ENCODE measurements around the gene ELMOD1.

ELMOD1 gene

GRCh38 chr11:107587306-107587979 is 3.5 kb upstream of the ELMOD1 start:
- no peak for DNase-seq

GRCh38 chr11:107591378-107592230 is 657 bp downstream of the ELMOD1 start:
- no peak for DNase-seq

- no peak for DNase-seq
Measured at GRCh38 chr11:107592231-107592590, 1.3 kb downstream of the ELMOD1 start.

GRCh38 chr11:107592813-107593212 is 1.9 kb downstream of the ELMOD1 start:
- no peak for DNase-seq

- no peak for DNase-seq
Measured at GRCh38 chr11:107593951-107594350, 3.0 kb downstream of the ELMOD1 start.

- DNase-seq, result no peak
Measured at GRCh38 chr11:107594736-107595135, 3.8 kb downstream of the ELMOD1 start.

GRCh38 chr11:107598225-107599139 is 7.5 kb downstream of the ELMOD1 start:
- peak in 1 of 2 experiments; percentile 4 for DNase-seq

- DNase-seq, result no peak
Measured at GRCh38 chr11:107605061-107606006, 14.4 kb downstream of the ELMOD1 start.

- no peak for DNase-seq
Measured at GRCh38 chr11:107606141-107606540, 15.2 kb downstream of the ELMOD1 start.

GRCh38 chr11:107608809-107609208 is 17.9 kb downstream of the ELMOD1 start:
- peak in 1 of 2 experiments; percentile 22 for DNase-seq

GRCh38 chr11:107609400-107610218 is 18.7 kb downstream of the ELMOD1 start:
- DNase-seq, result no peak

GRCh38 chr11:107612445-107612844 is 21.5 kb downstream of the ELMOD1 start:
- no peak for DNase-seq

GRCh38 chr11:107619926-107620325 is 29.0 kb downstream of the ELMOD1 start:
- no peak for DNase-seq

- DNase-seq, result no peak
Measured at GRCh38 chr11:107621081-107621480, 30.1 kb downstream of the ELMOD1 start.

- no peak for DNase-seq
Measured at GRCh38 chr11:107623183-107623582, 32.2 kb downstream of the ELMOD1 start.

- no peak for DNase-seq
Measured at GRCh38 chr11:107624983-107625684, 34.2 kb downstream of the ELMOD1 start.

- DNase-seq, result no peak
Measured at GRCh38 chr11:107625685-107625989, 34.7 kb downstream of the ELMOD1 start.

GRCh38 chr11:107631043-107631442 is 40.1 kb downstream of the ELMOD1 start:
- DNase-seq, result no peak

- no peak for DNase-seq
Measured at GRCh38 chr11:107631931-107632330, 41.0 kb downstream of the ELMOD1 start.

- no peak for DNase-seq
Measured at GRCh38 chr11:107646783-107647182, 55.8 kb downstream of the ELMOD1 start.

- no peak for DNase-seq
Measured at GRCh38 chr11:107648242-107648641, 57.3 kb downstream of the ELMOD1 start.

Measured in NCI-H1930 (cell line).